Karpas-422 (cell line): ENCODE measurements around the gene OSBPL1A. TPM values are rescaled to one million over a fixed set of nuclear protein-coding genes. Genes with fewer than 3 reads are reported as not detected.
A peak's percentile ranks its signal among the peaks of the same experiment; 100 is the strongest.

Experiments
- DNase-seq: peaks from one replicate; pipeline ENCODE4 v3.0.0-alpha.2; 2015
- H2AFZ ChIP-seq: fragments of 200-600 bp; sonication (generic); 2 replicates; pipeline ENCODE4 v1.6.1; 2014; ENCODE audit warnings: antibody characterized with exemption, low read length, mixed read lengths
- H3K27ac ChIP-seq: fragments of 200-600 bp; sonication (generic); 2 replicates; pipeline ENCODE4 v1.5.1; 2014; ENCODE audit warnings: mild to moderate bottlenecking, low read length, moderate library complexity
- H3K27me3 ChIP-seq: fragments of 200-600 bp; sonication (generic); 2 replicates; pipeline ENCODE4 v1.6.1; 2014; ENCODE audit warnings: low read length, mixed read lengths
- H3K36me3 ChIP-seq: fragments of 200-600 bp; sonication (generic); 2 replicates; pipeline ENCODE4 v1.6.1; 2014; ENCODE audit warnings: low read length, mixed read lengths; ENCODE audit not compliant: insufficient read depth
- H3K4me1 ChIP-seq: fragments of 200-600 bp; sonication (generic); 2 replicates; pipeline ENCODE4 v1.6.1; 2014; ENCODE audit warnings: mild to moderate bottlenecking, low read length, mixed read lengths
- H3K4me2 ChIP-seq: fragments of 200-600 bp; sonication (generic); 2 replicates; pipeline ENCODE4 v1.6.1; 2014; ENCODE audit warnings: low read length, low read depth, mild to moderate bottlenecking; ENCODE audit not compliant: poor library complexity, severe bottlenecking
- H3K4me3 ChIP-seq: fragments of 200-600 bp; sonication (generic); 2 replicates; pipeline ENCODE4 v1.5.1; 2014; ENCODE audit warnings: mild to moderate bottlenecking, antibody characterized with exemption, low read length, mixed read lengths
- H3K79me2 ChIP-seq: fragments of 200-600 bp; sonication (generic); 2 replicates; pipeline ENCODE4 v1.6.1; 2014; ENCODE audit warnings: mild to moderate bottlenecking, low read length, mixed read lengths
- H3K9ac ChIP-seq: fragments of 200-600 bp; sonication (generic); 2 replicates; pipeline ENCODE4 v1.6.0; 2014; ENCODE audit warnings: low read length
- H3K9me2 ChIP-seq: fragments of 200-600 bp; sonication (generic), shearing (Covaris generic); replicated peaks from 2 replicates; pipeline ENCODE4 v1.6.0; 2014; ENCODE audit warnings: mild to moderate bottlenecking, low read length, moderate library complexity; ENCODE audit not compliant: insufficient read depth
- H3K9me3 ChIP-seq: fragments of 300-700, 200-600 bp; sonication (generic); 2 replicates; pipeline ENCODE4 v1.6.1; 2014; ENCODE audit warnings: low read length, mixed read lengths
- H4K20me1 ChIP-seq: fragments of 200-600 bp; sonication (generic); 2 replicates; pipeline ENCODE4 v1.6.1; 2014; ENCODE audit warnings: mild to moderate bottlenecking, antibody characterized with exemption, low read length, low read depth; ENCODE audit not compliant: insufficient read depth
- total RNA-seq: library from RNA; depleted of rRNA; stranded (reverse); fragments of >200 nt; shearing (Covaris generic); gene quantifications from 2 replicates; pipeline ENCODE4 v1.2.3, GENCODE V29; 2014; ENCODE audit warnings: low replicate concordance

Gene OSBPL1A
- total RNA-seq, 1 experiment from 2014 or later: not detected

GRCh38 chr18:24408496-24408895, 10.9 kb upstream of the OSBPL1A start:
- Histone ChIP-seq H3K79me2 (no peaks in the 10 kb centered on the region), H3K4me2 (no peak overlapping the region), H3K9me2 (no peaks in the 10 kb centered on the region; the same call in 1 of the 2 replicates), H4K20me1 (no peaks in the 10 kb centered on the region), H3K36me3 (no peaks in the 10 kb centered on the region), H3K4me3 (no peak overlapping the region), H3K27ac (no peak overlapping the region), H2AFZ (no peak overlapping the region), H3K27me3 (no peaks in the 10 kb centered on the region), H3K9ac (no peak overlapping the region), H3K4me1 (no peaks in the 10 kb centered on the region; the same call in 1 of the 2 replicates), H3K9me3 (no peaks in the 10 kb centered on the region)
- DNase-seq: peak; percentile 21

GRCh38 chr18:24404591-24404990, 7.0 kb upstream of the OSBPL1A start:
- Histone ChIP-seq H3K4me1 (no peaks in the 10 kb centered on the region; the same call in 1 of the 2 replicates), H3K9me3 (no peaks in the 10 kb centered on the region), H3K9me2 (no peaks in the 10 kb centered on the region; the same call in 1 of the 2 replicates), H2AFZ (no peak overlapping the region), H4K20me1 (no peaks in the 10 kb centered on the region), H3K4me3 (no peak overlapping the region), H3K27ac (no peak overlapping the region), H3K36me3 (no peaks in the 10 kb centered on the region), H3K9ac (no peak overlapping the region), H3K27me3 (no peaks in the 10 kb centered on the region), H3K4me2 (no peak overlapping the region), H3K79me2 (no peaks in the 10 kb centered on the region)
- no peak for DNase-seq

GRCh38 chr18:24403076-24403475, 5.5 kb upstream of the OSBPL1A start:
- no peak overlapping the region for H3K4me2 ChIP-seq
- no peaks in the 10 kb centered on the region; the same call in none of the 2 replicates for H3K4me1 ChIP-seq
- H2AFZ ChIP-seq: no peak overlapping the region
- no peaks in the 10 kb centered on the region for H3K27me3 ChIP-seq
- H3K9ac ChIP-seq: no peak overlapping the region
- H3K4me3 ChIP-seq: no peak overlapping the region
- H3K36me3 ChIP-seq: no peaks in the 10 kb centered on the region
- H3K9me3 ChIP-seq: no peaks in the 10 kb centered on the region
- H3K9me2 ChIP-seq: no peaks in the 10 kb centered on the region; the same call in 1 of the 2 replicates
- no peaks in the 10 kb centered on the region for H4K20me1 ChIP-seq
- H3K27ac ChIP-seq: no peak overlapping the region
- no peak for DNase-seq
- H3K79me2 ChIP-seq: no peaks in the 10 kb centered on the region

- no peaks in the 10 kb centered on the region for H3K36me3 ChIP-seq
- H3K9ac ChIP-seq: no peak overlapping the region
- H3K4me3 ChIP-seq: no peak overlapping the region
- H3K79me2 ChIP-seq: no peaks in the 10 kb centered on the region
- H3K4me1 ChIP-seq: peaks cover 2% of the 10 kb centered on the region
- no peaks in the 10 kb centered on the region for H3K9me3 ChIP-seq
- no peak overlapping the region for H3K4me2 ChIP-seq
- no peak overlapping the region for H3K27ac ChIP-seq
- no peaks in the 10 kb centered on the region for H3K27me3 ChIP-seq
- peak; percentile 49 for DNase-seq
- H3K9me2 ChIP-seq: no peaks in the 10 kb centered on the region; the same call in 1 of the 2 replicates
- H2AFZ ChIP-seq: no peak overlapping the region
- no peaks in the 10 kb centered on the region for H4K20me1 ChIP-seq
These were observed 4.7 kb upstream of the OSBPL1A start for GRCh38 chr18:24402209-24402785.

- H3K79me2 ChIP-seq: no peaks in the 10 kb centered on the region
- H3K4me3 ChIP-seq: no peak overlapping the region
- H2AFZ ChIP-seq: no peak overlapping the region
- no peaks in the 10 kb centered on the region for H4K20me1 ChIP-seq
- no peaks in the 10 kb centered on the region for H3K9me2 ChIP-seq
- H3K4me1 ChIP-seq: peaks cover 6% of the 10 kb centered on the region
- H3K4me2 ChIP-seq: no peak overlapping the region
- H3K9me3 ChIP-seq: no peaks in the 10 kb centered on the region
- no peak overlapping the region for H3K27ac ChIP-seq
- H3K9ac ChIP-seq: no peak overlapping the region
- H3K27me3 ChIP-seq: no peaks in the 10 kb centered on the region
- no peak for DNase-seq
- H3K36me3 ChIP-seq: no peaks in the 10 kb centered on the region
These were observed 3.0 kb upstream of the OSBPL1A start for GRCh38 chr18:24400587-24400986.

- no peaks in the 10 kb centered on the region for H3K9me3 ChIP-seq
- H3K9me2 ChIP-seq: no peaks in the 10 kb centered on the region
- H3K4me1 ChIP-seq: peaks cover 6% of the 10 kb centered on the region
- H3K79me2 ChIP-seq: no peaks in the 10 kb centered on the region
- no peak for DNase-seq
- H3K4me2 ChIP-seq: no peak overlapping the region
- H3K27me3 ChIP-seq: no peaks in the 10 kb centered on the region
- H4K20me1 ChIP-seq: no peaks in the 10 kb centered on the region
- no peak overlapping the region for H3K4me3 ChIP-seq
- no peaks in the 10 kb centered on the region for H3K36me3 ChIP-seq
- H2AFZ ChIP-seq: no peak overlapping the region
- H3K27ac ChIP-seq: no peak overlapping the region
- H3K9ac ChIP-seq: no peak overlapping the region
These were observed 916 bp upstream of the OSBPL1A start for GRCh38 chr18:24398540-24398939.

GRCh38 chr18:24397131-24397693, 412 bp downstream of the OSBPL1A start:
- H3K4me2 ChIP-seq: peak overlapping the region; percentile 59
- peak overlapping the region; percentile 51; the same call in 1 of the 2 replicates for H3K4me3 ChIP-seq
- H2AFZ ChIP-seq: no peak overlapping the region
- H3K9me3 ChIP-seq: no peaks in the 10 kb centered on the region
- no peaks in the 10 kb centered on the region for H3K9me2 ChIP-seq
- no peak for DNase-seq
- no peaks in the 10 kb centered on the region for H3K27me3 ChIP-seq
- peak overlapping the region; percentile 20; the same call in 1 of the 2 replicates for H3K9ac ChIP-seq
- H3K36me3 ChIP-seq: no peaks in the 10 kb centered on the region
- no peak overlapping the region for H3K27ac ChIP-seq
- no peaks in the 10 kb centered on the region for H4K20me1 ChIP-seq
- H3K79me2 ChIP-seq: no peaks in the 10 kb centered on the region
- peaks cover 6% of the 10 kb centered on the region for H3K4me1 ChIP-seq

GRCh38 chr18:24396082-24396633, 1.5 kb downstream of the OSBPL1A start:
- Histone ChIP-seq H3K27ac (no peak overlapping the region), H3K4me2 (no peak overlapping the region), H3K9me2 (no peaks in the 10 kb centered on the region), H3K79me2 (no peaks in the 10 kb centered on the region), H3K4me1 (peaks cover 6% of the 10 kb centered on the region), H3K9me3 (no peaks in the 10 kb centered on the region), H2AFZ (no peak overlapping the region), H3K27me3 (no peaks in the 10 kb centered on the region), H3K4me3 (no peak overlapping the region), H3K36me3 (no peaks in the 10 kb centered on the region), H3K9ac (no peak overlapping the region), H4K20me1 (no peaks in the 10 kb centered on the region)
- DNase-seq: no peak
